MM.1S (cell line): ENCODE data around the gene ISCU.

Experiments used
- DNase-seq: peaks from one replicate; pipeline ENCODE4 v3.0.0-alpha.2; 2015
- H2AFZ ChIP-seq: fragments of 300-600 bp; sonication (generic); 2 replicates; pipeline ENCODE4 v1.6.0; 2016; ENCODE audit warnings: antibody characterized with exemption, low read length
- H3F3A ChIP-seq: fragments of 300-600 bp; sonication (generic); 2 replicates; pipeline ENCODE4 v1.6.1; 2016; ENCODE audit warnings: mild to moderate bottlenecking, antibody characterized with exemption, low read length, moderate library complexity, mixed read lengths; ENCODE audit not compliant: insufficient read depth
- H3K27ac ChIP-seq: fragments of 300-600 bp; sonication (generic); 2 replicates; pipeline ENCODE4 v1.5.1; 2016; ENCODE audit warnings: mild to moderate bottlenecking, low read length
- H3K27me3 ChIP-seq: fragments of 300-600 bp; sonication (generic); replicated peaks from 2 replicates; pipeline ENCODE4 v1.6.0; 2016; ENCODE audit warnings: low read length; ENCODE audit not compliant: insufficient read depth
- H3K36me3 ChIP-seq: fragments of 300-600 bp; sonication (generic); replicated peaks from 2 replicates; pipeline ENCODE4 v1.6.1; 2016; ENCODE audit warnings: mild to moderate bottlenecking, low read length, mixed read lengths; ENCODE audit not compliant: insufficient read depth
- H3K4me1 ChIP-seq: fragments of 300-600 bp; sonication (generic); 2 replicates; pipeline ENCODE4 v1.6.1; 2016; ENCODE audit warnings: low read length, mixed read lengths
- H3K4me2 ChIP-seq: fragments of 300-600 bp; sonication (generic); 2 replicates; pipeline ENCODE4 v1.6.0; 2016; ENCODE audit warnings: low read depth, low read length
- H3K4me3 ChIP-seq: fragments of 300-600 bp; sonication (generic); 2 replicates; pipeline ENCODE4 v1.5.1; 2016; ENCODE audit warnings: low read length, mixed read lengths
- H3K79me2 ChIP-seq: fragments of 300-600 bp; sonication (generic); 2 replicates; pipeline ENCODE4 v1.6.1; 2016; ENCODE audit warnings: mixed run types, low read length, mixed read lengths
- H3K9ac ChIP-seq: fragments of 300-600 bp; sonication (generic); 2 replicates; pipeline ENCODE4 v1.6.1; 2016; ENCODE audit warnings: low read length, mixed read lengths
- H3K9me2 ChIP-seq: fragments of 300-600 bp; sonication (generic); replicated peaks from 2 replicates; pipeline ENCODE4 v1.6.1; 2016; ENCODE audit warnings: mild to moderate bottlenecking, low read length, mixed read lengths; ENCODE audit not compliant: insufficient read depth
- H3K9me3 ChIP-seq: fragments of 300-600 bp; sonication (generic); replicated peaks from 2 replicates; pipeline ENCODE4 v1.6.1; 2016; ENCODE audit warnings: mild to moderate bottlenecking, low read length, mixed read lengths; ENCODE audit not compliant: insufficient read depth
- H4K20me1 ChIP-seq: fragments of 300-600 bp; sonication (generic); 2 replicates; pipeline ENCODE4 v1.6.1; 2016; ENCODE audit warnings: mild to moderate bottlenecking, low read length, moderate library complexity, mixed read lengths; ENCODE audit not compliant: insufficient read depth
- CTCF ChIP-seq: fragments of 300-600 bp; sonication (generic); IDR thresholded peaks from 2 replicates; pipeline ENCODE4 v1.5.1; 2016; ENCODE audit warnings: antibody characterized with exemption, low read length, mixed read lengths
- EZH2 ChIP-seq: fragments of 300-600 bp; sonication (generic); optimal IDR thresholded peaks from 2 replicates; pipeline ENCODE3; 2017; ENCODE audit warnings: low read depth, mild to moderate bottlenecking, antibody characterized with exemption, low read length, mixed read lengths
- EZH2phosphoT487 ChIP-seq: fragments of 300-600 bp; sonication (generic); IDR thresholded peaks from 2 replicates; pipeline ENCODE4 v1.6.1; 2018; ENCODE audit warnings: antibody characterized with exemption, low read length

The ISCU gene

GRCh38 chr12:108585864-108586263 is 23.5 kb downstream of the ISCU start:
- H2AFZ ChIP-seq, result no peak overlapping the region
- DNase-seq, result no peak
- no peaks in the 10 kb centered on the region for H3K27me3 ChIP-seq
- H3K4me2 ChIP-seq, result no peak overlapping the region
- H3K4me3 ChIP-seq, result no peak overlapping the region
- H4K20me1 ChIP-seq, result no peaks in the 10 kb centered on the region
- no peak overlapping the region for H3K27ac ChIP-seq
- no peaks in the 10 kb centered on the region for H3K9me2 ChIP-seq
- no peaks in the 10 kb centered on the region for H3K79me2 ChIP-seq
- no peak overlapping the region for H3K9ac ChIP-seq
- no peaks in the 10 kb centered on the region for H3K9me3 ChIP-seq
- H3F3A ChIP-seq, result no peaks in the 10 kb centered on the region
- H3K4me1 ChIP-seq, result no peaks in the 10 kb centered on the region
- H3K36me3 ChIP-seq, result no peaks in the 10 kb centered on the region
- no peak for TF ChIP-seq EZH2phosphoT487
- no peak for TF ChIP-seq CTCF
- TF ChIP-seq EZH2, result no peak

- DNase-seq, result no peak
- H3K79me2 ChIP-seq, result no peaks in the 10 kb centered on the region
Observed at GRCh38 chr12:108586306-108586705, 23.9 kb downstream of the ISCU start.

GRCh38 chr12:108587826-108588225 is 25.4 kb downstream of the ISCU start:
- no peaks in the 10 kb centered on the region for H3K79me2 ChIP-seq
- H3K27ac ChIP-seq, result no peak overlapping the region
- DNase-seq, result no peak
- H3K27me3 ChIP-seq, result no peaks in the 10 kb centered on the region
- H3F3A ChIP-seq, result no peaks in the 10 kb centered on the region
- H3K9me2 ChIP-seq, result no peaks in the 10 kb centered on the region
- H3K9me3 ChIP-seq, result no peaks in the 10 kb centered on the region
- no peak for TF ChIP-seq EZH2phosphoT487
- TF ChIP-seq EZH2, result no peak
- TF ChIP-seq CTCF, result no peak
- no peaks in the 10 kb centered on the region for H3K4me1 ChIP-seq
- no peak overlapping the region for H2AFZ ChIP-seq
- H4K20me1 ChIP-seq, result no peaks in the 10 kb centered on the region
- H3K4me2 ChIP-seq, result no peak overlapping the region
- no peak overlapping the region for H3K9ac ChIP-seq
- H3K4me3 ChIP-seq, result no peak overlapping the region
- H3K36me3 ChIP-seq, result no peaks in the 10 kb centered on the region

More at GRCh38 chr12:108586306-108586705, 23.9 kb downstream of the ISCU start:
- Histone ChIP-seq H3K4me2 (no peak overlapping the region), H3F3A (no peaks in the 10 kb centered on the region), H3K36me3 (no peaks in the 10 kb centered on the region), H2AFZ (no peak overlapping the region), H3K4me3 (no peak overlapping the region), H3K27me3 (no peaks in the 10 kb centered on the region), H4K20me1 (no peaks in the 10 kb centered on the region), H3K4me1 (no peaks in the 10 kb centered on the region), H3K9ac (no peak overlapping the region), H3K9me3 (no peaks in the 10 kb centered on the region), H3K27ac (no peak overlapping the region), H3K9me2 (no peaks in the 10 kb centered on the region)
- no peak for TF ChIP-seq EZH2phosphoT487
- no peak for TF ChIP-seq EZH2
- TF ChIP-seq CTCF, result no peak
